HG02763 (cell line): ENCODE data around the gene OSM.
"Not testable (repeated sequence)": the region's sequence is repeated elsewhere in the genome, so short reads cannot be mapped to it uniquely, and the experiment has no call there.

Experiments used
- ATAC-seq: cut with Tn5 transposase; IDR thresholded peaks from one replicate; pipeline ENCODE4 v1.9.1; 2021; ENCODE audit warnings: mild to moderate bottlenecking, moderate library complexity; ENCODE audit not compliant: unreplicated experiment

OSM gene

GRCh38 chr22:30245985-30246813 is 20.5 kb downstream of the OSM start, which contains the start of gene LIF:
LIF (minus strand) TSS chr22:30246759; CDS start chr22:30246695, 64 bp downstream.
- ATAC-seq = no peak

- ATAC-seq = no peak
Measured at GRCh38 chr22:30245181-30245984, 21.3 kb downstream of the OSM start.

- no peak for ATAC-seq
Measured at GRCh38 chr22:30244641-30245040, 22.0 kb downstream of the OSM start.

- ATAC-seq = no peak
Measured at GRCh38 chr22:30244066-30244465, 22.6 kb downstream of the OSM start.

DNA sequence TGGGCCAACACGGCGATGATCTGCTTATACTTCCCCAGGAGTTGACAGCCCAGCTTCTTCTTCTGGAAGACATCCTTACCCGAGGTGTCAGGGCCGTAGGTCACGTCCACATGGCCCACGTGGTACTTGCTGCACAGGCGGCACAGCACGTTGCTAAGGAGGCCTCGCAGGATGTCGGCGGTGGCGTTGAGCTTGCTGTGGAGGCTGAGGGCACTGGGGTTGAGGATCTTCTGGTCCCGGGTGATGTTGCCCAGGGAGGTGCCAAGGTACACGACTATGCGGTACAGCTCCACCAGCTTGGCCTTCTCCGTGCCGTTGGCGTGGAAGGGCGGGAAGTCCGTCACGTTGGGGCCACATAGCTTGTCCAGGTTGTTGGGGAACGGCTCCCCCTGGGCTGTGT is 23.0 kb downstream of the OSM start:
- ATAC-seq = no peak

- no peak for ATAC-seq
Measured at GRCh38 chr22:30241576-30242371, 24.9 kb downstream of the OSM start.

GRCh38 chr22:30240541-30241417 is 25.9 kb downstream of the OSM start:
- ATAC-seq = no peak

DNA sequence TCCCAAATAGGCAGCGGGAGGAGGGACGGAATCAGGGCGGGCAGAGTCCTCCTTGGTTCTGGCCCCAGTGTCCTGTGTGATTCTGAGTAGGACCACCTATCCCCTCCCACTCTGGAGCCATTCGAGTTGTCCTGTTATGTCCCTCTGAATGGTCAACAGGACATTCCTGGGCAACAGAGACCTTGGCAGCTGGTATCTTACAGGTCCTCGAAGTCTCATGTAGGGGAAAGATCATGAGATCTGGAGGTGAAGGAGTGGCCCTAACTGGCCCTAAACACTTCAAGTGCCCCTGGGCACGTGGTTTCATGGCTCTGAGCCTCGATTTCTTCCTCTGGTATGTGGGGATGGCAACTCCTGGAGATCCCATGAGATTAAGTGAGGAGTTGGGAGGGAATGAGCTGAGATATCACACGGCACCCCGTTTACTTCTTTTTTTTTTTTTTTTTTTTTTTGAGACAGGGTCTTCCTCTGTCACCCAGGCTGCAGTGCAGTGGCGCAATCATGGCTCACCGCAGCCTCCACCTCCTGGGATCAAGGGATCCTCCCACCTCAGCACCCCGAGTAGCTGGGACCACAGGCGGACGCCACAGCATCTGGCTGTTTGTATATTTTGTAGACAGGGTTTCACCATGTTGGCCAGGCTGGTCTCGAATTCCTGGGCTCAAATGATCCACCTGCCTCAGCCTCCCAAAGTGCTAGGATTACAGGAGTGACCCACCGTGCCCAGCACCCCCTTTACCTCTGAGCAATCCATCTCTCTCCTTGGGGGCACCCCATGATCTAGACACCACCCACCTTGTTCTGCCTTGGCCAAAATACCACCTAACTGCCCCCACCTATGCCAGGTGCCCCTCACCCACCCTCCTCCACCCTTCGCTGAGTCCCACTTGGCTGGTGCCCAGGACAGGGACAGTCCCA is 26.9 kb downstream of the OSM start:
- ATAC-seq = no peak

DNA sequence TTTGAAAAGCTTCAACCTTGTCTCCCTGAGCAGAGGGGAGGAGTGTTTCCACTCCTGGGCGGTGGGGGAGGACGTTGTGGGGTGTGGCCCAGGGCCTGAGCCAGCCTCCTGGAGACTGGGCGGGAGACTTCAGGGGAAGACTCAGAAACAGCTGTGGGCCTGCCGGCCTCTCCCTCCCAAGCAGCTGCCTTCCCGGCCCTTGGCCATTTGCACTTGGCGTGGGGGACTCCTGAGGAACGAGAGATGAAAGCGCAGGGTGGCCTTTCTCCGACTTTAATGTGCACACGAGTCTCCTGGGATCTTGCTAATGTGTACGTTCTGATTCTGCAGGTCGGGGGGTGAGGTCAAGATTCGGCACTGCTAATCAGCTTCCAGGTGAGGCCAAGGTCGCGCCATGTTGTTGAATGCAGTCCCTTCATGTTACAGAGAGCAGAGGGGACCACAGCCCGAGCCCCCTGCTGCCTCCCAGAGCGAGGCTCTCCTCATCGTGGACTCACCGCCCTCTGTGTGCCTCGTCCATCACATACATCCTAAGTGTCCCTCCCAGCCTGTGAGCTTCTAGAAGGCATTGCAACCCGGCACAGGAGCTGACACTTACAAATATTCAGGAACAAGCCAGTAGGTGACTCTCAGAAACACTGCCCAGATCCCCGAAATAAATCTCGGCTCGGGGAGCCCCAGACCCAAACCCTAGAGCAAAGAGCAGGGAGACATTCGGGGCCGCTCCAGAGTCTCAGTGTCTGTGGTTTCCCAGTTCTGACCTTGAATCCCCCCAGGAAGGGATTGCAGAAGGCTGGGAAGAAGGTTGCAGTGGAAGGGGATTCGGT is 27.8 kb downstream of the OSM start:
- ATAC-seq = no peak

GRCh38 chr22:30238136-30238535 is 28.5 kb downstream of the OSM start:
- ATAC-seq = no peak

DNA sequence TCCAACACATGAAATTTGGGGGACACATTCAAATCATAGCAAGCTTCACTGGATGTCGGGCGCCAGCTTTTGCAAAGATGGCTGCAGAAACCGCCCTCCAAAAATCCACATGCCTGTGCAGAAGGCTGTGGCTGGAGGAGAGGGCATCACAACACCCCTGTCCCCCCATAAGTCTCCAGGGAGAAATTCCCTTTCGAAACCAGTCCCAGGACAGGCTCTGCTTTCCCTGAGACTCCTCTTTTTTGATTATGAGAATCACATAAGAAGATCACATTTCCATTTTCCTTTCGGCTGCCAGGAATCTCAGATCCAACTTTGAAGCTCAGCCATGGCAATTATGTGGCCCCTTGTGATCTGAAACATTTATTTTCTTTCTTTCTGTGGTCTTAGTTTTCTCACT is 29.8 kb downstream of the OSM start:
- no peak for ATAC-seq

DNA sequence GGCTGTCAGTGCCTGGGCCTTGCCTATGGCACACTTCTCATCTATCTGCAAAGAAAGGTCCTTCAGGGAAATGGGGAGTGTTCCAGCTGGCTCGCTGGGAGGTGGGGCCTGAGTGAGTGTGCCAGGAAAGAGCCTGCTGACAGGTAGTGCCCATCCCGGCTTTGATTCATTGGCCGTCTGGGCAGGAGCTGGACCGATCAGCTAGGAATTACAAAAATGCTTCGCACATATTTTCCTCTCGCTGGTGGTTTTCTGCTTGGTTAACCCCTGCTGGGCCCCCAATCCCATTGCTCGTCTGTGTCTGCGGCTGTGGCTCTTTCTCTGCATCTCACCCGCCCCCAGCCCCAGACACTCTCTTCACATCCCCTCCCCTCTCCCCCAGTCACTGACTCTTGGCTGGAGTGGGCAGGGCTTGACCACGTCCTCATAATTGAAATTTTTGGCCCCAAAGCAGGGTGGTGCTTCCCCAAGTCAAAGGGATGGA is 30.9 kb downstream of the OSM start:
- ATAC-seq = no peak

DNA sequence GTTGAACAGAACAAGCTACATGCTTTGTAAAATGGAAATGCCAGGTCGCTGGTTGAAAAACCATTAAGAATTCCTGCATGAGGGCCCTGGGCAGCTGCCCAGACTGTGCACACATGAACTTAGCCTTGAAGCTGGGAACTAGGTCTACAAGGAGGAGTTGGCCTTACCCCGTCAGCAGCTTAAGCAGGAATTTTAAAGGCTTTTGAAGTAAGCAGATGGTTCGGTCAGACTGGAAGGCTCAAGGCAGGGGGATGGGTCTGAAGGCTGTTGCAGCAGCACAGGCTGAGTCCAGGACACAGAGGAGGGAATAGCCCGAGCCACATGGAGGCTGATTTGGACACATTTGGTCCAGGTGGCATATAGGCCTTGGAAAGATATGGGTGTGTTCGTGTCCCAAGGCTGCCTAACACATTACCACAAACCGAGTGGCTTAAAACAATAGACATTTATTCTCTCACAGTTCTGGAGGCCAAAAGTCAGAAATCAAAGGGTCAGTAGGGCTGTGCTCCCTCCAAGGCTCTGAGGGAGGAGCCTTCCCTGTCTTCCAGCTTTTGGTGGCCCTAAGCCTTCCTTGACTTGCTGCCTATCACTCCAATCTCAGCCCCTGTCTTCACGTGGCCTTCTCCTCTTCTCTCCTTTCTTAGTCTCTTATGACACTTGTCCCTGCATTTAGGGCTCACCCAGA is 31.7 kb downstream of the OSM start:
- ATAC-seq = no peak

- ATAC-seq = not testable (repeated sequence)
Measured at GRCh38 chr22:30234325-30234724, 32.3 kb downstream of the OSM start.

- ATAC-seq = no peak
Measured at GRCh38 chr22:30233582-30233981, 33.1 kb downstream of the OSM start.

DNA sequence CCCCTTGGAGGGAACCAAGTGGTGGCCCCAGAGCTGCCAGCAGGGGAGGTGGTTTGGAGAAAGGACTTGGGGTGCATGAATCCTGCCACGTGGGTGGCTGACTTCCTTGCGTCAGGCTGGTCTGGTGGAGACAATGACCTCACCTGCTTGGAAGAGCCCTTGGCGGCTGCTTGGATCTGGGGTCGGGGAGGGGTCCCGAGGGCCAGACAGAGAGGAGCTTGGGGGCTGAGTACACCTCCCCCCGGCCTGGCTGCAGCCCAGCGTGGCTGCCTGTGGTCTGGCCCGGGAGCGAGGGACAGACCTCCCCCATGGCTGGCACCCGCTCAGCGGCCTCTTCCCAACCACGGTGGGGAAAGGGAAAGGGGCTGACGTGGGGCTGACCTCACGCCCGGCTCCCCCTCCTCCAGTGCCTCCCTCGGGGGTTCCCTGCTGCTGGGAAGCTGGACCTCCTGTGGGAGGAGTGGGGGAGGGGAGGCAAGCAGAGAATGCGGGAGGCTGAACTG is 33.9 kb downstream of the OSM start:
- no peak for ATAC-seq

GRCh38 chr22:30230787-30231461 is 35.7 kb downstream of the OSM start:
- ATAC-seq = no peak
